ENCODE results near the gene ZNF865. TPM values are rescaled to one million over a fixed set of nuclear protein-coding genes. Genes with fewer than 3 reads are reported as not detected.

The ZNF865 gene
- total RNA-seq, 1 experiment from 2014 or later: 16.2 TPM

DNA sequence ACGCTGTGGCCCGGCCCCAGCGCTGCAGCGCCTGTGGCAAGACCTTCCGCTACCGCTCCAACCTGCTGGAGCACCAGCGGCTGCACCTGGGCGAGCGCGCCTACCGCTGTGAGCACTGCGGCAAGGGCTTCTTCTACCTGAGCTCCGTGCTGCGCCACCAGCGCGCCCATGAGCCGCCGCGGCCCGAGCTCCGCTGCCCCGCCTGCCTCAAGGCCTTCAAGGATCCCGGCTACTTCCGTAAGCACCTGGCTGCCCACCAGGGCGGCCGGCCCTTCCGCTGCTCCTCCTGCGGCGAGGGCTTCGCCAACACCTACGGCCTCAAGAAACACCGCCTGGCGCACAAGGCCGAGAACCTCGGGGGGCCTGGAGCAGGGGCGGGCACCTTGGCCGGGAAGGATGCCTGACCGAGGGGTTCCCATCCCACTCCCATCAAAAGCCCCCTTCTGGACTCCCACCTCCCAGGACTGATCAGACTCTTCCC, 11.0 kb downstream of the ZNF865 start:
- no peaks in the 10 kb centered on the region for H3K4me1 ChIP-seq (ENCODE audit: control insufficient read depth in 1 of 2, insufficient read depth in 2 of 2, low read length in 2 of 2)
- ChIA-PET CTCF (no interaction called here), POLR2A (no interaction called here), RAD21 (ENCODE audit: low non-redundant PET in 1 of 2, low total read pairs in 2 of 2, uncharacterized antibody in 2 of 2, unreplicated experiment in 2 of 2) (no interaction called here)
- H3K9ac ChIP-seq (ENCODE audit: low read length): no peak overlapping the region
- TF ChIP-seq ZNF274 (IDR thresholded peaks at IDR 0.05; ENCODE audit: low read depth, low read length) (no peak), CBX3 (IDR thresholded peaks at IDR 0.05; ENCODE audit: low read depth) (no peak), RAD21 (IDR thresholded peaks at IDR 0.05; ENCODE audit: low read depth) (no peak), POLR2A (IDR thresholded peaks at IDR 0.05; ENCODE audit: borderline replicate concordance, extremely low read depth, insufficient read depth, insufficient read length) (no peak), ZFX (IDR thresholded peaks at IDR 0.05) (no peak), EZH2phosphoT487 (IDR thresholded peaks at IDR 0.05; ENCODE audit: borderline replicate concordance) (no peak), POLR2AphosphoS5 (IDR thresholded peaks at IDR 0.05; ENCODE audit: low read depth, low read length) (no peak), FOSL1 (IDR thresholded peaks at IDR 0.05; ENCODE audit: low read depth) (no peak), EZH2 (IDR thresholded peaks at IDR 0.05) (no peak), EGR1 (IDR thresholded peaks at IDR 0.05; ENCODE audit: low read depth) (no peak), ELF1 (IDR thresholded peaks at IDR 0.05; ENCODE audit: borderline replicate concordance, low read depth) (no peak), CEBPB (IDR thresholded peaks at IDR 0.05; ENCODE audit: low read depth) (no peak), SP1 (IDR thresholded peaks at IDR 0.05; ENCODE audit: low read depth) (no peak), JUND (IDR thresholded peaks at IDR 0.05) (no peak)
- TF ChIP-seq, protein P1, sequence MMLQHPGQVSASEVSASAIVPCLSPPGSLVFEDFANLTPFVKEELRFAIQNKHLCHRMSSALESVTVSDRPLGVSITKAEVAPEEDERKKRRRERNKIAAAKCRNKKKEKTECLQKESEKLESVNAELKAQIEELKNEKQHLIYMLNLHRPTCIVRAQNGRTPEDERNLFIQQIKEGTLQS (IDR thresholded peaks at IDR 0.05): no peak
- TF ChIP-seq, protein P2, sequence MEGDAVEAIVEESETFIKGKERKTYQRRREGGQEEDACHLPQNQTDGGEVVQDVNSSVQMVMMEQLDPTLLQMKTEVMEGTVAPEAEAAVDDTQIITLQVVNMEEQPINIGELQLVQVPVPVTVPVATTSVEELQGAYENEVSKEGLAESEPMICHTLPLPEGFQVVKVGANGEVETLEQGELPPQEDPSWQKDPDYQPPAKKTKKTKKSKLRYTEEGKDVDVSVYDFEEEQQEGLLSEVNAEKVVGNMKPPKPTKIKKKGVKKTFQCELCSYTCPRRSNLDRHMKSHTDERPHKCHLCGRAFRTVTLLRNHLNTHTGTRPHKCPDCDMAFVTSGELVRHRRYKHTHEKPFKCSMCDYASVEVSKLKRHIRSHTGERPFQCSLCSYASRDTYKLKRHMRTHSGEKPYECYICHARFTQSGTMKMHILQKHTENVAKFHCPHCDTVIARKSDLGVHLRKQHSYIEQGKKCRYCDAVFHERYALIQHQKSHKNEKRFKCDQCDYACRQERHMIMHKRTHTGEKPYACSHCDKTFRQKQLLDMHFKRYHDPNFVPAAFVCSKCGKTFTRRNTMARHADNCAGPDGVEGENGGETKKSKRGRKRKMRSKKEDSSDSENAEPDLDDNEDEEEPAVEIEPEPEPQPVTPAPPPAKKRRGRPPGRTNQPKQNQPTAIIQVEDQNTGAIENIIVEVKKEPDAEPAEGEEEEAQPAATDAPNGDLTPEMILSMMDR (IDR thresholded peaks at IDR 0.05 in 2 of 3, conservative IDR thresholded peaks at IDR 0.05 in 1 of 3; ENCODE audit: borderline replicate concordance in 1 of 3, insufficient read depth in 1 of 3, low read depth in 2 of 3, low read length in 2 of 3): no peak
- TF ChIP-seq, protein P3, sequence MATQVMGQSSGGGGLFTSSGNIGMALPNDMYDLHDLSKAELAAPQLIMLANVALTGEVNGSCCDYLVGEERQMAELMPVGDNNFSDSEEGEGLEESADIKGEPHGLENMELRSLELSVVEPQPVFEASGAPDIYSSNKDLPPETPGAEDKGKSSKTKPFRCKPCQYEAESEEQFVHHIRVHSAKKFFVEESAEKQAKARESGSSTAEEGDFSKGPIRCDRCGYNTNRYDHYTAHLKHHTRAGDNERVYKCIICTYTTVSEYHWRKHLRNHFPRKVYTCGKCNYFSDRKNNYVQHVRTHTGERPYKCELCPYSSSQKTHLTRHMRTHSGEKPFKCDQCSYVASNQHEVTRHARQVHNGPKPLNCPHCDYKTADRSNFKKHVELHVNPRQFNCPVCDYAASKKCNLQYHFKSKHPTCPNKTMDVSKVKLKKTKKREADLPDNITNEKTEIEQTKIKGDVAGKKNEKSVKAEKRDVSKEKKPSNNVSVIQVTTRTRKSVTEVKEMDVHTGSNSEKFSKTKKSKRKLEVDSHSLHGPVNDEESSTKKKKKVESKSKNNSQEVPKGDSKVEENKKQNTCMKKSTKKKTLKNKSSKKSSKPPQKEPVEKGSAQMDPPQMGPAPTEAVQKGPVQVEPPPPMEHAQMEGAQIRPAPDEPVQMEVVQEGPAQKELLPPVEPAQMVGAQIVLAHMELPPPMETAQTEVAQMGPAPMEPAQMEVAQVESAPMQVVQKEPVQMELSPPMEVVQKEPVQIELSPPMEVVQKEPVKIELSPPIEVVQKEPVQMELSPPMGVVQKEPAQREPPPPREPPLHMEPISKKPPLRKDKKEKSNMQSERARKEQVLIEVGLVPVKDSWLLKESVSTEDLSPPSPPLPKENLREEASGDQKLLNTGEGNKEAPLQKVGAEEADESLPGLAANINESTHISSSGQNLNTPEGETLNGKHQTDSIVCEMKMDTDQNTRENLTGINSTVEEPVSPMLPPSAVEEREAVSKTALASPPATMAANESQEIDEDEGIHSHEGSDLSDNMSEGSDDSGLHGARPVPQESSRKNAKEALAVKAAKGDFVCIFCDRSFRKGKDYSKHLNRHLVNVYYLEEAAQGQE (IDR thresholded peaks at IDR 0.05; ENCODE audit: low read depth): no peak
- TF ChIP-seq, protein P4, sequence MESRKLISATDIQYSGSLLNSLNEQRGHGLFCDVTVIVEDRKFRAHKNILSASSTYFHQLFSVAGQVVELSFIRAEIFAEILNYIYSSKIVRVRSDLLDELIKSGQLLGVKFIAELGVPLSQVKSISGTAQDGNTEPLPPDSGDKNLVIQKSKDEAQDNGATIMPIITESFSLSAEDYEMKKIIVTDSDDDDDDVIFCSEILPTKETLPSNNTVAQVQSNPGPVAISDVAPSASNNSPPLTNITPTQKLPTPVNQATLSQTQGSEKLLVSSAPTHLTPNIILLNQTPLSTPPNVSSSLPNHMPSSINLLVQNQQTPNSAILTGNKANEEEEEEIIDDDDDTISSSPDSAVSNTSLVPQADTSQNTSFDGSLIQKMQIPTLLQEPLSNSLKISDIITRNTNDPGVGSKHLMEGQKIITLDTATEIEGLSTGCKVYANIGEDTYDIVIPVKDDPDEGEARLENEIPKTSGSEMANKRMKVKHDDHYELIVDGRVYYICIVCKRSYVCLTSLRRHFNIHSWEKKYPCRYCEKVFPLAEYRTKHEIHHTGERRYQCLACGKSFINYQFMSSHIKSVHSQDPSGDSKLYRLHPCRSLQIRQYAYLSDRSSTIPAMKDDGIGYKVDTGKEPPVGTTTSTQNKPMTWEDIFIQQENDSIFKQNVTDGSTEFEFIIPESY (IDR thresholded peaks at IDR 0.05; ENCODE audit: extremely low read depth, insufficient replicate concordance, low read length): no peak
- TF ChIP-seq, protein P5, sequence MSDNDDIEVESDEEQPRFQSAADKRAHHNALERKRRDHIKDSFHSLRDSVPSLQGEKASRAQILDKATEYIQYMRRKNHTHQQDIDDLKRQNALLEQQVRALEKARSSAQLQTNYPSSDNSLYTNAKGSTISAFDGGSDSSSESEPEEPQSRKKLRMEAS (IDR thresholded peaks at IDR 0.05): no peak
- H3K27me3 ChIP-seq (ENCODE audit: insufficient read depth, low read length): no peaks in the 10 kb centered on the region
- H3K79me2 ChIP-seq (ENCODE audit: insufficient read depth, low read length): peaks cover under 1% of the 10 kb centered on the region; the same call in 1 of the 2 replicates
- peaks cover 0 to 6% of the 10 kb centered on the region in 2 experiments; a peak in 2 of 4 replicates for H3K36me3 ChIP-seq (ENCODE audit: control insufficient read depth in 1 of 2, insufficient read depth in 2 of 2, low read length in 2 of 2)
- no peaks in the 10 kb centered on the region for H3K9me2 ChIP-seq (ENCODE audit: insufficient read depth)
- H3K4me2 ChIP-seq (ENCODE audit: low read length): no peak overlapping the region
- H2AFZ ChIP-seq (ENCODE audit: low read depth, low read length, poor library complexity, severe bottlenecking): no peak overlapping the region
- H4K20me1 ChIP-seq (ENCODE audit: insufficient read depth): no peaks in the 10 kb centered on the region
- no peak overlapping the region for H3K4me3 ChIP-seq (replicated peaks in 1 of 2; ENCODE audit: low read depth in 1 of 2, low read length in 2 of 2)
- no peak overlapping the region for H3K27ac ChIP-seq (ENCODE audit: low read depth, low read length)
- ATAC-seq (no peak), DNase-seq (ENCODE audit: low read depth, low spot score) (no peak)
- intact Hi-C loops (cut with micrococcal nuclease): no loop called here
- no TSS peak for BruUV-seq (replicated peaks)
- no peaks in the 10 kb centered on the region for H3K9me3 ChIP-seq (ENCODE audit: control insufficient read depth in 1 of 2, insufficient read depth in 1 of 2, low read depth in 1 of 2, low read length in 2 of 2)
